Endothelial cell of hepatic sinusoid (primary cell): ENCODE data around the gene NUP210.

Experiments
- in situ Hi-C: cut with HindIII; loops from 2 replicates; pipeline ENCODE4 v1.10.0; 2017; ENCODE audit warnings: low sequenced_read_pairs

NUP210 gene

DNA sequence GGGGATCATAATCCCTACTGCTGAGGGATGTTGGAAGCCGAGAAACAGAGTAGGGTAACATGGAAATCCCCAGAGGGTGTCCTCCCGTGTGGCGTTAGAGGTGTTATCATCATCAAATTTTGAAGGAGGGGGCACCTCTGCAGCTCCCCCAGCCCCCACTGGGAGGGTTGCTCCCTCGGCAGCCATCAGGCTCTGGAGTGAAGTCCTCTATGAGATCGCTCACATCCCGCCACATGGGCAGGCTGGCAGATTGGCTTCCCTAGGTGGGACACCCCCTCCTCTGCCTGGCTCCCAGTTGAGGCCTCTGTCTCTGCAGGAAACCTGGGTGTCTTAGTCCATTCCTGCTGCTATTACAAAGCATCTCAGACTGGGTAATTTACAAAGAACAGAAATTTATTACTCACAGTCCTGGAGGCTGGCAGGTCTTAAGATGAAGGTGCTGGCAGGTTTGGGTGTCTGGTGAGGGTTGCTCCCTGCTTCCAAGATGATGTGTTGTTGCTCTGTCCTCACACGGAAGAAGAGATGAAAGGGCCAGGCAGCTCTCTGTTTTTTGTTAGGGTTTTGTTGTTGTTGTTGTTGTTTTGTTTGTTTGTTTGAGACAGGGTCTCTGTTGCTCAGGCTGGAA, 120.5 kb downstream of the NUP210 start:
- in situ Hi-C loops = no loop called here

DNA sequence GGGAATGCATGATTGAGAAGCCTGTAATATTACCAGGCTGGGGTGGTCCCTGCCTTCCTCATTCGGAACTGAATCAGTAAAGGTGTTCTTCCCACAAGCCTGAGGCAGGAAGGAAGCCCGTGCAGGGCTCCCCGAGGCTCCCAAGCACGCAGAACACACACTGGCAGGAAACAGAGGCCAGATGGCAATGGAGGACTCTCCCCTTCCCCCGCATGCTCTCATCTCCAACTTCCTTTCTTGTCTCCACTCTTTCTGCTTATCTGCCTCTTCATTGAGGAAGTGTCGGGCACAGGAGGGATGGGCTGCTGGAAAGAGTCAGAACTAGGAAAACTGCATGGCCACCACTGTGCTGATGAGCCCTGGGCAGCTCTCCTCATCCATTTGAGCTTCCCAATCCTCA, 123.5 kb downstream of the NUP210 start:
- in situ Hi-C loops = no loop called here

DNA sequence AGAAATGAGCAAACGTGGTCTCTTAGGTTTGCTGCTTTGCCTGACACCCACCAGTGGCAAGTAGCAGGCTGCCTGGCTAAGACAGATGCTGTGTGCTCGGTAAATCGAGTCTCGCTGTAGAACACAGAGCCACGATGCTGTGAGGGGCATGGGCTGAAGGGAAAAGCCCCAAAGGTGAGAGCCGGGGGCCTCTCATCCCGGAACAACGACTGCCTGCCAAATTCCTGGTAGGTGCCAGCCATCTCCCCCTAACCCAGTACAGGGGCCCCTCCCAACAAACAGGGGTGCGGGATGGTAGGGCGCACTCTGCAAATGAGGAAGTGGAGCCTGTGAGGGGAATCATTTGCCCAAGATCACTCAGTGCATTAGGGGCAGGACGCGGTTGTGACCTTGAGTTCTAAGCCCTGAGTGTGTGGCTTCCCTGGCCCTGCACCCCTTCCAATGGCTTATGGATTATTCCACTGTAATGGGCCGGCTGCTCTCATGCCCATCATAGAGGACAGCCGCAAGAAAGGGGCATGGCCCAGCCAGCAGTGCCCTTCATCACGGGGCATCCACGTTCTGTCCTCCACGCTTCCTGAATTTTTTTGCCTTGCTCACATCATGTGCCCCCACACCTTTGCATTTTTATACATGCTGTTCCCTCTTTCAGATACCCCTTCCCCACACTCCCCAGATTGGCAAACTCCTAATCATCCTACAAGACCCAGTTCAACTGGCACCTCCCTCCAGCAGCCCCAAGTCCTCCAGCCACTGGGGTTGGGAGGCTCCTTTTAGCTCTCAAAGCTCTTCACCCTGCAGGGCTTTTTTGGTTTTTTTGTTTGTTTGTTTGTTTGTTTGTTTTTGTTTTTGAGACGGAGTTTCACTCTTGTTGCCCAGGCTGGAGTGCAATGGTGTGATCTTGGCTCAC, 125.4 kb downstream of the NUP210 start:
- in situ Hi-C loops = loop anchor here (5.0 kb wide), 1 partner anchor 48 kb away; no protein-coding TSS in a partner anchor

DNA sequence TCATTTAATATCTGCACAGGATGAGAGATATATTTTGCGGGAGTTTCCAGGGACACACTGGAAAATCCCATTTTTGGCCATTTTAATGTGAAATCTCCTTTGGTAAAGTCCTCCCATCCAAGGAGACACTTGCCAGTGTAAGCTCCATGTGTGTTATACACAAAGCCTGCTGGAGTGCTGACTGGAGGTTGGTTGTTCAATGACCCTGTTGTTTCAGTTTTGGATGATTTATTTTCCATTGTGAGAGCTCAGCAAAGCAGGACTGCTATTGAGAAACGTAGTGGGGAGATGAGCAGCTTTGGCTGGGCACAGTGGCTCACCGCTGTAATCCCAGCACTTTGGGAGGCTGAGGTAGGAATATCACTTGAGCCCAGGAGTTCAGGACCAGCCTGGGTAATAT, 127.7 kb downstream of the NUP210 start:
- in situ Hi-C loops = loop anchor here (5.0 kb wide), 1 partner anchor 50 kb away; no protein-coding TSS in a partner anchor

DNA sequence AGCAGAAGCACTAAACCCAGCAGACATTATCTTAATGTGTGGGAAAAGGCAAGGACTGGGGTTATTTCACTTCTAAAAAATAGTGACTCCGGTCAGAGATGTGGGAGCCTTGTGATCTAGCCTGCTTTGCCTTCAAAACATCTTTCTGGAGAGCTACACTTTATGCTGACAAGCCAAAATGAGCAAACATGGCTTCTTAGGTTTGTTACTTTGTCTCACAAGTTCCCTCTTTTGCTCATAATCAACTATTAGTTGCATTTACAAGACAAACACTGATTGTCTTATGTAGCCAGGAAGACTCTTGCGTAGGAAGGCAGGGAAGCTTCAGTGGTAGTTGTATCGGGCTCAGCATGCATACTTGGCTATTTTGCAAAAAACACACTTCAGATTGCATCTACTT, 129.2 kb downstream of the NUP210 start:
- in situ Hi-C loops = loop anchor here (5.0 kb wide), 1 partner anchor 51 kb away; no protein-coding TSS in a partner anchor

DNA sequence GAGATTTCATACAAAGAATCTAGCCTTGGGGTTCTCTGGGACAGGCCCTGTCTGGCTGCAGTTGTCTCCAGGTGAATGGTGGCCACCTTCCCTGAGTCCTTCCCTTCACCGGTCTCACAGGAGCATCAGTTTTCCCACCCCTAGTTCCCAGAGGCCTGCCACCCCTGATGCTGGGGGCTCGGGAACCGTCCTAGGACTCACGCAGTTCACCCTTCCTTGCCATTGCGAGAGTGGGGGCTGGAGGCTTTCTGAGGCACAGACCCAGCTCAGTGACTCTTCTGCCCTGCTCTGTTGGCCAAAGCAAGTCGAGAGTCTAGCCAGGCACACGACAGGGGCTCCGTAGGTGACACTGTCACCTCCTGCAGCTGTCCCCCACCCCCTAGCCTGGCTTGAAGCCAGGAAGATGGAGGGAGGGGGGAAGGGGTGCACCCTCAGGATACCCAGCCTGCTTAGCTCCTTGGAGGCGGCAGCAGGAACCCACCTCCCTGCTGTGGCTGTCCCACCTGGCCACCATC, 130.3 kb downstream of the NUP210 start:
- in situ Hi-C loops = loop anchor here (5.0 kb wide), 2 partner anchors 38 to 52 kb away; no protein-coding TSS in a partner anchor

DNA sequence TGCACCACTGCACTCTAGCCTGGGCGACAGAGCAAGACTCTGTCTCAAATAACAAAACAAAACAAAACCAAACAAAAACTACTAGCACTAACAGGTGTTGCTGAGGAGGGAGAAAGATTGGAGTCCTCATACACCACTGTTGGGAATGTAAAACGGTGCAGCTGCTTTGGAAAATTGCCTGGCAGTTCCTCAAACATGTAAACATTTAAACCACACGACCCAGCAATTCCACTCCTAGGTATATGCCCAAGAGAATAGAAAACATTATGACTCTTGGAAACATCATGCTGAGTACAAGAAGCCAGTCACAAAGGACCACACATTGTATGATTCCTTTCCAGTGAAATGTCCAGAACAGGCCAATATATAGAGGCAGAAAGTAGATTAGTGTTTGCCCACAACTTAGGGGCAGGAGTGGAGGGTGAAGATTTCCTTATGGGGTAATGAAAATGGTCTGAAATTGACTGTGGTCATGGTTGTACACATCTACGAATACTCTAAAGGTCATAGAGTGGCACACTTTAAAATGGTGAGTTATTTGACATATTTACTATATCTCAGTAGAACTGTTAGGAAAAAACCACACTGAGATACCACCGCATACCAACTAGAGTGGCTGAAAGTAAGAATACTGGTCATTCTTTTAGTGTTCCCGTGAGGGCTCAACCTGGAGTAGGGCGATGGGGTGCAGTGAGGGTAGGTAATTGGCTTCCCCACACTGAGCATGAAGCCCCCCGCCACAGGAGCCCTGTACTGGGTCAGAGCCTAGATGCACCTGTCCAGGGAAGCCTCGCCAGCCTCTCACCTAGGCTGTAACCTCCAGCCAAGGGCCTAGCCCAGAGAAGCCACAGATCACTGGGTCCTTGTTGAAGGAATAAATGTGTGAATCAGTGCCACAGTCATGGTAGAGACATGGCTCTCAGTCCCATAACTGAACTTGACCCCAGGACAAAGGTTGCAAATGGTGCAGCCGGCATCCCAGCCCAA, 131.1 kb downstream of the NUP210 start:
- in situ Hi-C loops = loop anchor here (5.0 kb wide), 1 partner anchor 37 kb away; no protein-coding TSS in a partner anchor

DNA sequence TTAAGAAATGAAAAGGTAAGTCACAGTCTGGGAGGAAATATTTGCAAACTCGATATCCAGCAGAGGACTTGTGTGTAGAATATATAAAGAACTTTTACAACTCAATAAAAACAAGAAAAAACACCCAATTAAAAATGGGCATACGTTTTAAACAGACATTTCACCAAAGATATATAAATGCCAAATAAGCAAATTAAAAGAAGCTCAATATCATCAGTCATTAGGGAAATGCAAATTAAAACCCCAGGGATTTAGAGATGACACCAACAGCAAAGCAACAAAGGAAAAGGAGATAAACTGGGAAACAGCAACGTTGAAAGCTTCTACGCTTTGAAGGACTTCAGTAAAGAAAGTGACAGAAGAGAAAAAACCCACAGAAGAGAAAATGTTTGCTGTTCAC, 132.3 kb downstream of the NUP210 start:
- in situ Hi-C loops = loop anchor here (5.0 kb wide), 1 partner anchor 36 kb away; no protein-coding TSS in a partner anchor

DNA sequence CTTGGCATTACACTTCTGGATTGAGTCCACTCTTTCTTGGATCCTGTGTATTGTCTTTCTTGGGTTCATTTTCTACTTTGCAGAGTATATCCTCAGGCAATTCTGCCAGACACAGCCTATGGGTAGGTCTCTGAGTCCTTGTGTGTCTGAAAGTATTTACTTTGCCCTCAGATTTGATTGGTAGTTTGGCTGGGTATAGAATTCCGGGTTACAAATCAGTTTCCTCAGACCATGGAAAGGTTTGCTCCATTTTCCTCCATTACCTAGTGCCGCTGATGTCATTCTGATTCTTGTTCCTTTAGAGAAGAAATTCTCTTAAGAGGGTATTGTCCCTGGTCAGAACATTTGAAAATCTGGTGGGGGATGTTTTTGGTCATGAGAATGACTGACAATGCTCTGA, 133.2 kb downstream of the NUP210 start:
- in situ Hi-C loops = loop anchor here (5.0 kb wide), 1 partner anchor 35 kb away; no protein-coding TSS in a partner anchor

DNA sequence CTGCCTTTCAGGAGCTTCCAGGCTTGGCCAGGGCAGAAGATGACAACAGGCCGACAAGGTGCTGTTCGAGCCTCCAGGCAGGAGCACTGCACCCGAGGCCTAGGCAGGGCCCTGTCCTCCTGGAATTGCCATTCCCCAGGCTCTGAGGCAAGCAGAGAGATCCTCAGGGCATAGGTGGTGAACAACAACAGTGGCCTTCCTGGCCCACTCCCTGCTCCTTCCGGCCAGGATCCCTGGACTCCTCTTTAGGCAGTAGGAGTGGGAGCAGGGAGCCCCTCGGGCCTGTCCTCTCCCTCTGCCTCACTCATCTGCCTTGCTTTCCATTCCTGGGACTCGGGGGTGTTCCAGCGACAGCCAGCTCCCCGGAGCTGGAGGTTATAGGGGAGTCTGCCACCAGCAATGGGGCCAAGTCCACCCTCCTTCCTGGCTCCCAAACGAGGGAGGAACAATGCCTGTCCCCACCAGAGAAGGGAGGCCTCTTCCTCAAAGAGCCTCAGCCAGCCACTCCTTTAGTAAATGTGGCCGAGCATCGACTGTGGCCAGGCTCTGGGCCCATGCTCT, 135.0 kb downstream of the NUP210 start:
- in situ Hi-C loops = loop anchor here (5.0 kb wide), 1 partner anchor 33 kb away; no protein-coding TSS in a partner anchor

DNA sequence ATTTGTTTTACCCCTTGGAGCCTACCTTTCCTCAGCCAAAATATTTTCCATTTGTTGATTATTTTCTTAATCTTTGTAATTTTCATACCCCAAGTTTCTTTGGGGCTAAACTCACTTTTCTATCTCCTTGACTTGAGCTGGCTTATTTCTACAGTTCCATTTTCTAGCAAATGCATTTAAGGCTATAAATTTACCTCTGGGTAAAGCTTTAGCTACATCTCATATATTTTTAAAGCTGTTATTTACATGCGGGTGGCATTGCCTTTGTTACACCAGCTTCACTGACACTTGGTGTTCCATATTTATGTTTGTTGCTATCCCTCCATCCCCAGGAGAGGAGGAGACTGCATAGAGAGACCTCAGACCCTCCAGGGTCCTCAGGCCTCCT, 136.3 kb downstream of the NUP210 start:
- in situ Hi-C loops = no loop called here

DNA sequence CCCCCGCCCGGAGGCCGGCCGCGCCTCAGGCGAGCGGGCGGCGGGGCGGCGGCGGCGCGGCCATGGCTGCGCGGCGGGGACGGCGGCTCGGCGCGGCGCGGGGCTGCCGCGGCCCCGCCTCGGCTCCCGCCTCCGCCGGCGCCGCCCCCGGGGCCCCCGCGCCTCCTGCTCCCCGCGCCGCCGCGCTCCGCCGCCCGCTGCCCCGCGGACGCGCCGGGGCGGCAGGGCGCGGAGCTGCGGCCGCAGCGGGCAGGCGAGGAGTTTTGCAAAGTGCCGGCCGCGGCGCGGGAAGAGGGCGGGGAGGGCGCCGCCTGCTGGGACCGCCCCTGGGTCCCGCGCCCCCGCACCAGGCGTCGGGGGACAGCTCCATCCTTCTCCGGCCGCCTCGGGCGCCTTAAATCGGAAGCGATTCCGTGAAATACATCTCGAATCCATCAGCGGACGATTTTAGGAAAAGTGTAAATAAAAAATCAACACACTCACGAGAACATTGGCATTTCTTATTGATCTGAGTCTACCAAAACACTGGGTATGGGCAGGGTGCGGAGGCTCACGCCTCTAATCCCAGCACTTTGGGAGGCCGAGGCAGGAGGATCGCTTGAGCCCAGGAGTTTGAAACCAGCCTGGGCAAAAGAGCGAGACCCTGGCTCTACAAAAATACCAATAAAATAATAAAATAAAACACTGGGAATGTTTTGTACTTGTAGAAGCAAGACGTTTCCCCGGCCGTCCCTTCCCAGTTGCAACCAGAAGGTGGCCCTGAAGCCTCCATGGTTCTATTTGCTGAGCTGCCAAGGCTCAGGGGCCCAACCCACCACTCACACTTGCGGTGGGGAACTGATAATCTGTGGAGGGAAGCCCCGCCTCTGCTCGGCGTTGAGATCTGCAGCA, 136.9 kb downstream of the NUP210 start:
- in situ Hi-C loops = no loop called here

DNA sequence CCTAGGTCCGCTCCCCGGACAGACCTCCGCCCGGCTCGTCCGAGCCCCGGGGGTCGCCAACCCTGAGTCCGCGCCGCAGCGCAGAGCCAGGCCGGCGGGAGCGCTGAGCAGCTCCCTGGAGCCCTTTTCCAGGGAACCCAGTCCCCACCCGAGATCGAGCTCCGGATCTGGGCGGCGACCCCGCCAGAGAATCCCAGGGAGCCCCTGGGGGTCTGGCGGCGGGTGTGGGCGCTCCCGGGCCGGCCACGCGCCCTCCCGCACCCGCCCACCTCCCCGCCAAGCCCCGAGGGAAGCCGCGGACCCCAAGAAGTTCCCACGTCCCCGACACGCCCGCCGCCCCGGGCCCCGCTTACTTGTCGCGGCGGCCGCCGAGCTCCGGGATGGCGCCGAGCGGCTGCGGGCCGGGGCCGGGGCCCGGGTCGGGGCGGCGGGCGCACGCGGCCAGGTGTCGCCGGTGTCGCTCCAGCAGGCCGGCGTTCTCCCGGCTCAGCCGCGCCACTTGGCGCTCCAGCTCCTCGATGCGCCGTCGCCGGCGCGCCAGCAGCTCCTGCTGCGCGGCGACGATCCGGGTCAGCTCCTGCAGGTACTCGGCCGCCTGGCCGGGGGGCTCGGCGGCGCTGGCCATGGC, 137.7 kb downstream of the NUP210 start:
- in situ Hi-C loops = no loop called here

DNA sequence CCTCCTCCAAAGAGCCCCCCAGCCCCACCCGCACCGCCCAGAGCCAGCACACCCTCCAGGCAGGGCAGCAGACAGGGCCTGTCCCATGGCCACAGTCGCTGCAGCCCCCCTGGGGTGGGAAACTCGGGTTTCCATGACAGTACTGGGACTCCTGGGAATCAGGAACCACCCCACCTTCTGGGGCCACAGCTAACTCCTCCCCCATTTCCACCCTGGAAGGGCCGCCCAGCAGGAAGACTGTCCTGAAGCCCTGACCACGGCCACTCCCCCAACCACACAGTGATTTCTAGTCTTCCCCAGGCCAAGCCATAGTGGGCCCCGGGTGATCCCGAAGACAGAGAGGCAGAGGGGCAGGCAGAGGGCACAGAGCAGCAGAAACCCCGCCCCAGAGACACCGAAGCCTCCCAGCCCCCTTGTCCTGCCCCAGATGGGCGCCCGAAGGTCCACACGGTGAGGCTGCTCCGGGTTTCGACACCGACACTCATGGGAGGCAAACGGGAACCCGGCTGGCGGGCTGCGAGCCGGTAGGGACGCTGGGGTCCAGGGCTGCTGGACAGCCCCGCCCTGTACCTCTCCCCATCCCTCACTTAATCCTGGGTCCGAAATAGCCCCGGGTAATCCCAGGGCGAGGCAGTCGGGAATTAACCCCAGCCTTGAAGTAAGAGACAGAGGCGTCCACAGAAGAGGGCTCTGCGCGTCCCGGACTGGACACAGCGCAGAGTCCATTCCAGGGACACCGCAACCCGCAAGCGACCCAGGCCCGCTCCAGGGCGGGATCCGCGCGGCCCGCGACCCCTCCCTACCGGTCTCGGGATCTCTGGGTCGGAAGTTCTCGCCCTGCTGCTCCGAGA, 138.4 kb downstream of the NUP210 start:
- in situ Hi-C loops = no loop called here

DNA sequence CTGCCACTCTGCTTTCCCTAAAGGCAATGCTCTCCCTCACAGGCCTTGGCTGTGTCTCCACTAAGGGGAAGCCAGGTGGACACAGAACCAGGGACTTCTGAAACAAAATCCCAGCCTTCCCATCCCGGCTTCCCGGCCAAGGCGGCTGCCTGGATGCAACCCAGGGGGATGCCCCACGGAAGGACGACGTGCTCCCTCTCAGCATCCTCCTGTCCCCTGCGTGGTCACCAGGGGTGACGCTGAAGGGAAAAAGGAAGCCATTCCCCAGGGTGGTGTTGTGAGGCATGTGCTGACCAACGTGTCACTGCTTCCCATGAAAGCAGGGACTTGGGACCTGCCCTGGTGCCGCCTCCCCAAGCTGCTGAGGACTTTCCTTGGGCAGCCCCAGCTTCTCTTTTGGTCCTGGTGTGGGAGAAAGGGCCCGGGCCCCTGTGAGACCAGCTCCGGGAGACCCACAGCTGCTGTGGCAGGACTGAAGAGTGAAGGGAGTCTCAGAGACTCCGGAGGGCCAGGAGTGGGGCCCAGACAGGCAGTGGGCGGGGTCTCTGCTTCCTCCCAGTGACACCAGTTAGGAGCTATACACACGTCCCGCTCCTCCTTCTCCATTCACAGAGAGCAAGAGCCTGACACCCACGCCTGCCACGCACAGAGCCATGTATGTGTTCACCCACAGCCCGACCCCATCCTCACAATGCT, 139.2 kb downstream of the NUP210 start:
- in situ Hi-C loops = no loop called here

DNA sequence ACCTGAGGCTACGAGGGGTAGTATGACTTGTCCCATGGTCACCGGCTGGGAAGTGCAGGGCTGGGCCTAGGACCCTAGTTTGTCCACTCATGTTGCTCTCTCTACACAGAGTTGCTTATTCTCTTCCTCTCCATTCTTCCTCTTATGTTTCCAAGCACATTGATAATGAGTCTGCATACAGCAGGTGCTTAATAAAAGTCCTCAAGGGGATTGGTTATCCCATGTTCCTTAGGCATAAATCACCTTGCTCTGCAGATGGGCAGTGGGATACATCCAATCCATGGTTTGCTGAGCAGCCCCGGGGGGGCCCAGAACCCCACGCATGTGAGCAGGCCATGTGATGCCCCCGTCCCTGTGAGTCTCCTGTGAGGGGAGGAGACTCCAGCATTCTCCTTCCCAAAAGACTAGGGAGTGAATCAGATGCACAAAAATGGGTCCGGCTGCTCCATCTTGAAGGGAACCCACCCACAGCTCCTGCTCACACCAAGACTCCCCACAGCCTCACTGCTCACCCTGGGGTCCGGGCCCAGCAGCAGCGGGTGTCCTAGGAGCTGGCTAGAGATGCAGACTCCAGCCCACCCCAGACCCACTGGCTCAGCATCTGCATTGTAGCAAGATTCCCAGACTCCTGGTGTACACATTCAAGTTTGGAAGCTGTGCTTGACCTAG, 139.9 kb downstream of the NUP210 start:
- in situ Hi-C loops = no loop called here

DNA sequence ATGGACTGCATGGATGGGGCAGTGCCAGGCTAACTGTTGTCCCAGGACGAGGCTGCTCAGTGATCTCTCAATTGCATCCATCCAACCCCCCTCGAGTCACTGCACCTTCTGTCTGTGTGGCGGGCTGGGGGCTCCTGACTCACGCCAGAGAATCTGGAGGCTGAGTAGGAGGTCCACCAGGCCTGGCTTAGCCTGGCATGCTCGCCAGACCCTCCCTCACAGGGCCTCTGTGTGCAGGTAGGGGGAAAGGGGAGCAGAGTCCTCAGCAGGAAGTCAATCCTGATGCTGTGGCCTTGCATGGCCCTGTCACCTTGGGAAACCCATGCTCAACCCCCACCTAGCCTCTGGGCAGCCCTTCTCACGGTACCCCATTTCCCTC, 140.6 kb downstream of the NUP210 start:
- in situ Hi-C loops = no loop called here
